Progenitor cell of endocrine pancreas (in vitro differentiated cells): ENCODE measurements around the gene SDHC. TPM values are rescaled to one million over a fixed set of nuclear protein-coding genes. Genes with fewer than 3 reads are reported as not detected.

Experiments
- DNase-seq: peaks from one replicate; pipeline ENCODE4 v3.0.0; 2021; ENCODE audit warnings: low spot score; ENCODE audit not compliant: unreplicated experiment
- H3K27ac Mint-ChIP-seq: 2 replicates; pipeline ENCODE4 v1.8.0; 2021; ENCODE audit warnings: mild to moderate bottlenecking, moderate library complexity, mixed read lengths
- H3K27me3 Mint-ChIP-seq: 2 replicates; pipeline ENCODE4 v1.8.0; 2021; ENCODE audit warnings: mixed read lengths
- H3K36me3 Mint-ChIP-seq: 2 replicates; pipeline ENCODE4 v1.8.0; 2022; ENCODE audit warnings: mixed read lengths; ENCODE audit not compliant: insufficient read depth
- H3K4me1 Mint-ChIP-seq: 2 replicates; pipeline ENCODE4 v1.8.0; 2021; ENCODE audit warnings: low read depth, mixed read lengths
- H3K4me3 Mint-ChIP-seq: 2 replicates; pipeline ENCODE4 v1.8.0; 2021; ENCODE audit warnings: low read depth, mild to moderate bottlenecking, moderate library complexity, mixed read lengths
- H3K9me3 Mint-ChIP-seq: 2 replicates; pipeline ENCODE4 v1.8.0; 2021; ENCODE audit warnings: low read depth, mixed read lengths
- CTCF ChIP-seq: fragments of 200-600 bp; sonication (generic); IDR thresholded peaks from one replicate; pipeline ENCODE4 v1.5.0; 2021; ENCODE audit warnings: antibody characterized with exemption, mild to moderate bottlenecking; ENCODE audit not compliant: unreplicated experiment
- total RNA-seq: library from RNA; stranded (reverse); gene quantifications from 2 replicates; pipeline ENCODE4 v1.2.1, GENCODE V29; 2021

Gene SDHC
- total RNA-seq, 1 donor from 2014 or later = 167 TPM

GRCh38 chr1:161273402-161273801, 40.8 kb upstream of the SDHC start:
- Mint-ChIP-seq H3K4me1 (no peaks in the 10 kb centered on the region), H3K27ac (no peak overlapping the region), H3K36me3 (no peaks in the 10 kb centered on the region), H3K9me3 (no peaks in the 10 kb centered on the region), H3K4me3 (no peak overlapping the region), H3K27me3 (peaks cover 13% of the 10 kb centered on the region)
- TF ChIP-seq CTCF = no peak
- DNase-seq = no peak

- Mint-ChIP-seq H3K4me3 (no peak overlapping the region), H3K27ac (no peak overlapping the region)
- TF ChIP-seq CTCF = no peak
Observed at GRCh38 chr1:161274874-161275273, 39.3 kb upstream of the SDHC start.

GRCh38 chr1:161282991-161283390, 31.2 kb upstream of the SDHC start:
- Mint-ChIP-seq H3K27ac (no peak overlapping the region), H3K4me1 (peaks cover 3% of the 10 kb centered on the region), H3K36me3 (peaks cover 3% of the 10 kb centered on the region), H3K9me3 (no peaks in the 10 kb centered on the region), H3K4me3 (no peak overlapping the region), H3K27me3 (peaks cover 28% of the 10 kb centered on the region)
- no peak for TF ChIP-seq CTCF
- no peak for DNase-seq

More at GRCh38 chr1:161274874-161275273, 39.3 kb upstream of the SDHC start:
- Mint-ChIP-seq H3K9me3 (no peaks in the 10 kb centered on the region), H3K4me1 (no peaks in the 10 kb centered on the region), H3K27me3 (peaks cover 16% of the 10 kb centered on the region), H3K36me3 (no peaks in the 10 kb centered on the region)
- DNase-seq = no peak

- Mint-ChIP-seq H3K27ac (no peak overlapping the region), H3K27me3 (peaks cover 23% of the 10 kb centered on the region)
Observed at GRCh38 chr1:161285113-161285512, 29.1 kb upstream of the SDHC start.

GRCh38 chr1:161285521-161285920, 28.7 kb upstream of the SDHC start:
- no peak overlapping the region for H3K4me3 Mint-ChIP-seq

More at GRCh38 chr1:161285113-161285512, 29.1 kb upstream of the SDHC start:
- TF ChIP-seq CTCF = no peak
- DNase-seq = no peak
- Mint-ChIP-seq H3K4me3 (no peak overlapping the region), H3K36me3 (peaks cover 3% of the 10 kb centered on the region), H3K4me1 (peaks cover 3% of the 10 kb centered on the region), H3K9me3 (no peaks in the 10 kb centered on the region)

More at GRCh38 chr1:161285521-161285920, 28.7 kb upstream of the SDHC start:
- no peak for DNase-seq
- no peak for TF ChIP-seq CTCF
- Mint-ChIP-seq H3K9me3 (no peaks in the 10 kb centered on the region), H3K4me1 (peaks cover 3% of the 10 kb centered on the region), H3K27me3 (peaks cover 23% of the 10 kb centered on the region), H3K36me3 (peaks cover 3% of the 10 kb centered on the region), H3K27ac (no peak overlapping the region)
